ENCODE data around the gene ABLIM1. TPM values are rescaled to one million over a fixed set of nuclear protein-coding genes. Genes with fewer than 3 reads are reported as not detected.

Gene ABLIM1
- total RNA-seq, 1 donor from 2014 or later = 87.7 TPM

- no peak for TF ChIP-seq CTCF (IDR thresholded peaks at IDR 0.05)
- H3K9me3 ChIP-seq = no peaks in the 10 kb centered on the region
- H3K27me3 ChIP-seq = no peaks in the 10 kb centered on the region
- H3K4me3 ChIP-seq = no peak overlapping the region
- intact Hi-C loops (cut with DNase I) = no loop called here
- no peak for DNase-seq (ENCODE audit: low spot score in 2 of 2)
- no peaks in the 10 kb centered on the region for H3K4me1 ChIP-seq
- H3K27ac ChIP-seq = no peak overlapping the region
- no peaks in the 10 kb centered on the region for H3K36me3 ChIP-seq
These were observed 10.5 kb upstream of the ABLIM1 start for GRCh38 chr10:114668375-114669080.

- Histone ChIP-seq H3K36me3 (no peaks in the 10 kb centered on the region), H3K27me3 (no peaks in the 10 kb centered on the region), H3K27ac (no peak overlapping the region), H3K9me3 (no peaks in the 10 kb centered on the region), H3K4me3 (no peak overlapping the region), H3K4me1 (no peaks in the 10 kb centered on the region)
- intact Hi-C loops (cut with DNase I) = no loop called here
- TF ChIP-seq CTCF (IDR thresholded peaks at IDR 0.05) = no peak
- no peak for DNase-seq (ENCODE audit: low spot score in 2 of 2)
These were observed 7.8 kb upstream of the ABLIM1 start for GRCh38 chr10:114665873-114666272.

GRCh38 chr10:114665406-114665805 is 7.3 kb upstream of the ABLIM1 start:
- H3K9me3 ChIP-seq = no peaks in the 10 kb centered on the region
- no peaks in the 10 kb centered on the region for H3K27me3 ChIP-seq
- intact Hi-C loops (cut with DNase I) = no loop called here
- no peaks in the 10 kb centered on the region for H3K4me1 ChIP-seq
- H3K4me3 ChIP-seq = no peak overlapping the region
- H3K27ac ChIP-seq = no peak overlapping the region
- no peak for TF ChIP-seq CTCF (IDR thresholded peaks at IDR 0.05)
- no peaks in the 10 kb centered on the region for H3K36me3 ChIP-seq
- DNase-seq (ENCODE audit: low spot score in 2 of 2) = no peak

GRCh38 chr10:114664127-114664526 is 6.1 kb upstream of the ABLIM1 start:
- Histone ChIP-seq H3K4me1 (no peaks in the 10 kb centered on the region), H3K36me3 (no peaks in the 10 kb centered on the region)
- TF ChIP-seq CTCF (IDR thresholded peaks at IDR 0.05) = no peak

GRCh38 chr10:114663626-114664025 is 5.6 kb upstream of the ABLIM1 start:
- Histone ChIP-seq H3K36me3 (no peaks in the 10 kb centered on the region), H3K27me3 (no peaks in the 10 kb centered on the region), H3K9me3 (no peaks in the 10 kb centered on the region), H3K27ac (no peak overlapping the region), H3K4me1 (no peaks in the 10 kb centered on the region), H3K4me3 (no peak overlapping the region)
- intact Hi-C loops (cut with DNase I) = no loop called here
- TF ChIP-seq CTCF (IDR thresholded peaks at IDR 0.05) = no peak
- no peak for DNase-seq (ENCODE audit: low spot score in 2 of 2)

More at GRCh38 chr10:114664127-114664526, 6.1 kb upstream of the ABLIM1 start:
- Histone ChIP-seq H3K4me3 (no peak overlapping the region), H3K27ac (no peak overlapping the region), H3K27me3 (no peaks in the 10 kb centered on the region), H3K9me3 (no peaks in the 10 kb centered on the region)
- intact Hi-C loops (cut with DNase I) = no loop called here
- DNase-seq (ENCODE audit: low spot score in 2 of 2) = no peak

Measured in ascending aorta (tissue), 2 donors.